Stomach (tissue), 4 donors: Measurements from ENCODE around the gene GTSE1.

Experiments
- EP300 ChIP-seq: sonication (generic); formaldehyde crosslinking; IDR thresholded peaks from one replicate; pipeline ENCODE4 v1.6.1; 2017; ENCODE audit warnings: antibody characterized with exemption
- POLR2A ChIP-seq, 4 donors: fragments of 450-650 bp; IDR thresholded peaks; one replicate each; pipeline ENCODE4 v1.6.1; 2016; ENCODE audit warnings: antibody characterized with exemption in 4 of 4, control low read depth in 2 of 4, mild to moderate bottlenecking in 1 of 4, moderate library complexity in 1 of 4

GRCh38 chr22:46276563-46276962, 20.1 kb upstream of the GTSE1 start:
- TF ChIP-seq POLR2A (IDR thresholded peaks at IDR 0.05), result no peak
- no peak for TF ChIP-seq EP300
